Measurements from ENCODE around the gene ALOX15B. TPM values are rescaled to one million over a fixed set of nuclear protein-coding genes. Genes with fewer than 3 reads are reported as not detected.

The ALOX15B gene
- polyA plus RNA-seq, 3 donors = 1.7 to 2.8 (median 2.0) TPM

GRCh38 chr17:8041249-8041928, 2.5 kb downstream of the ALOX15B start:
- Histone ChIP-seq H3K4me3 (replicated peaks in 1 of 3; ENCODE audit: low read depth in 2 of 3, low read length in 3 of 3) (peak overlapping the region in 1 of 3 experiments; percentile 54), H4K20me1 (ENCODE audit: insufficient read depth, low read length) (no peaks in the 10 kb centered on the region), H3K27me3 (ENCODE audit: control insufficient read depth in 2 of 2, insufficient read depth in 2 of 2, low read length in 2 of 2) (no peaks in the 10 kb centered on the region), H3K9ac (ENCODE audit: insufficient read depth, low read length, poor library complexity, severe bottlenecking) (no peak overlapping the region), H3K79me2 (ENCODE audit: insufficient read depth, low read length) (peaks cover 5% of the 10 kb centered on the region), H2AFZ (ENCODE audit: insufficient read depth, low read depth, low read length, poor library complexity, severe bottlenecking) (peak overlapping the region; percentile 50), H3K4me2 (replicated peaks; ENCODE audit: extremely low read depth, low read length, poor library complexity, severe bottlenecking) (peak overlapping the region; percentile 39), H3K9me3 (replicated peaks in 1 of 2; ENCODE audit: control insufficient read depth in 1 of 2, insufficient read depth in 1 of 2, low read length in 2 of 2) (no peaks in the 10 kb centered on the region), H3K4me1 (ENCODE audit: control insufficient read depth in 1 of 2, insufficient read depth in 2 of 2, low read length in 2 of 2) (peaks cover 44 to 50% of the 10 kb centered on the region in 2 donors), H3K36me3 (replicated peaks in 1 of 2; ENCODE audit: control insufficient read depth in 1 of 2, insufficient read depth in 2 of 2, low read length in 2 of 2) (no peaks in the 10 kb centered on the region), H3K27ac (ENCODE audit: low read depth in 1 of 2, low read length in 2 of 2) (peak overlapping the region; percentile 46 to 54)
- peaks cover 0 to 3% (median 0%) of the 10 kb centered on the region in 7 donors for H3K9me3 Mint-ChIP-seq
- H3K27ac Mint-ChIP-seq = peak overlapping the region; percentile 73 to 88 (median 87)
- peaks cover 53% of the 10 kb centered on the region for H3K4me1 Mint-ChIP-seq
- WGBS (ENCODE audit: insufficient coverage) = 89% methylated on average over 4 of the region's 8 CpGs
- H3K36me3 Mint-ChIP-seq = peaks cover 9 to 11% of the 10 kb centered on the region in 2 donors
- peak; percentile 64 to 85 (median 81) for DNase-seq
- intact Hi-C loops (cut with micrococcal nuclease) = loop anchor here in 1 of 2 donors (2.0 to 5.0 kb wide), 2 partner anchors 25 to 39 kb away; partner anchors contain the start of gene GUCY2D
- H3K4me3 Mint-ChIP-seq = peak overlapping the region in 1 of 2 donors; percentile 57
- H3K27me3 Mint-ChIP-seq (ENCODE audit: low read depth in 3 of 3) = peaks cover 3 to 5% (median 4%) of the 10 kb centered on the region in 3 donors
- TF ChIP-seq CTCF (IDR thresholded peaks at IDR 0.05) = peak; percentile 82

GRCh38 chr17:8041979-8042378, 3.1 kb downstream of the ALOX15B start:
- Histone ChIP-seq H3K27me3 (ENCODE audit: control insufficient read depth in 2 of 2, insufficient read depth in 2 of 2, low read length in 2 of 2) (no peaks in the 10 kb centered on the region), H3K4me3 (replicated peaks in 1 of 3; ENCODE audit: low read depth in 2 of 3, low read length in 3 of 3) (peak overlapping the region in 1 of 3 experiments; percentile 54), H3K36me3 (replicated peaks in 1 of 2; ENCODE audit: control insufficient read depth in 1 of 2, insufficient read depth in 2 of 2, low read length in 2 of 2) (no peaks in the 10 kb centered on the region), H4K20me1 (ENCODE audit: insufficient read depth, low read length) (no peaks in the 10 kb centered on the region), H2AFZ (ENCODE audit: insufficient read depth, low read depth, low read length, poor library complexity, severe bottlenecking) (peak overlapping the region; percentile 60), H3K9me3 (replicated peaks in 1 of 2; ENCODE audit: control insufficient read depth in 1 of 2, insufficient read depth in 1 of 2, low read length in 2 of 2) (no peaks in the 10 kb centered on the region), H3K4me2 (replicated peaks; ENCODE audit: extremely low read depth, low read length, poor library complexity, severe bottlenecking) (peak overlapping the region; percentile 39), H3K9ac (ENCODE audit: insufficient read depth, low read length, poor library complexity, severe bottlenecking) (no peak overlapping the region), H3K27ac (ENCODE audit: low read depth in 1 of 2, low read length in 2 of 2) (peak overlapping the region; percentile 48 to 54), H3K4me1 (ENCODE audit: control insufficient read depth in 1 of 2, insufficient read depth in 2 of 2, low read length in 2 of 2) (peaks cover 44 to 50% of the 10 kb centered on the region in 2 donors), H3K79me2 (ENCODE audit: insufficient read depth, low read length) (peaks cover 5% of the 10 kb centered on the region)
- peak in 1 of 3 donors; percentile 15 for DNase-seq
- intact Hi-C loops (cut with micrococcal nuclease) = loop anchor here in 1 of 2 donors (2.0 to 5.0 kb wide), 2 partner anchors 25 to 40 kb away; partner anchors contain the start of gene GUCY2D
- peaks cover 11 to 13% of the 10 kb centered on the region in 2 donors for H3K36me3 Mint-ChIP-seq
- peaks cover 3 to 6% (median 5%) of the 10 kb centered on the region in 3 donors for H3K27me3 Mint-ChIP-seq (ENCODE audit: low read depth in 3 of 3)
- H3K9me3 Mint-ChIP-seq = peaks cover 0 to 3% (median 0%) of the 10 kb centered on the region in 7 donors
- H3K27ac Mint-ChIP-seq = peak overlapping the region in 6 of 7 donors; percentile 20 to 88 (median 81)
- TF ChIP-seq CTCF (IDR thresholded peaks at IDR 0.05) = no peak
- H3K4me3 Mint-ChIP-seq = no peak overlapping the region
- H3K4me1 Mint-ChIP-seq = peaks cover 53% of the 10 kb centered on the region
